Activated CD4-positive, alpha-beta memory T cell treated with anti-CD3 and anti-CD28 coated beads, Interleukin-2, amount 10 ng/mL, durations not matched to agents 7 days and 5 days (primary cell): ENCODE results near the gene PDK2. TPM values are rescaled to one million over a fixed set of nuclear protein-coding genes. Genes with fewer than 3 reads are reported as not detected.

Experiments
- CTCF ChIA-PET: fragments of 350-600 bp; sonication (Branson Sonifier 250); formaldehyde crosslinking; loops from one replicate; lab custom pipeline; 2021; ENCODE audit warnings: antibody characterized with exemption, inconsistent platforms; lab: Charles Lee
- POLR2A ChIA-PET: fragments of 350-600 bp; sonication (Branson Sonifier 250); formaldehyde crosslinking; loops from one replicate; lab custom pipeline; 2021; ENCODE audit warnings: antibody characterized with exemption; lab: Charles Lee
- DNase-seq: peaks from one replicate; pipeline ENCODE4 v3.0.0-alpha.2; 2020
- H3K27ac Mint-ChIP-seq: one replicate; pipeline ENCODE4 v1.8.0; 2021; ENCODE audit warnings: mild to moderate bottlenecking, mixed read lengths
- H3K27me3 Mint-ChIP-seq: one replicate; pipeline ENCODE4 v1.8.0; 2021; ENCODE audit warnings: mixed read lengths
- H3K36me3 Mint-ChIP-seq: one replicate; pipeline ENCODE4 v1.8.0; 2021; ENCODE audit warnings: low read depth, mixed read lengths
- H3K4me1 Mint-ChIP-seq: one replicate; pipeline ENCODE4 v1.8.0; 2021; ENCODE audit warnings: mixed read lengths
- H3K4me3 Mint-ChIP-seq: one replicate; pipeline ENCODE4 v1.8.0; 2021; ENCODE audit warnings: mild to moderate bottlenecking, mixed read lengths
- H3K9me3 Mint-ChIP-seq: one replicate; pipeline ENCODE4 v1.8.0; 2021; ENCODE audit warnings: mixed read lengths
- total RNA-seq, 2 experiments: library from RNA; stranded (reverse); gene quantifications; one replicate each; pipeline ENCODE4 v1.2.3, GENCODE V29; 2021

Gene PDK2
- total RNA-seq, 2 experiments from 2014 or later = 19.6 to 23.4 TPM

DNA sequence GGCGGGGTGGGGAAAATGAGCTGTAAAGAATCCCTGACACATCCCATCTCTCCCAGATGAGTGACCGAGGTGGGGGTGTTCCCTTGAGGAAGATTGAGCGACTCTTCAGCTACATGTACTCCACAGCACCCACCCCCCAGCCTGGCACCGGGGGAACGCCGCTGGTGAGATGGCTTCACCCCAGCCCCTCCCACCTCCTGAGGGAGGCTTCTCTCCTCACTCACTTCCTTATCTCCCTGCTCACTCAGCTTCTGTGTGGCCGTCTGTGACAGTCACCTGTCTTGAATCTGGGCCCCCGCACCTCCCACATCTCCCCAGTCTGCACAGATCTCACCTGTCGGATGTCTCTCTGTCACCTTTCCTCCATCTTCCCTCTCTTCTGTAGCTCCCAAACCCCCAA lies 13.4 kb downstream of the PDK2 start:
- H3K9me3 Mint-ChIP-seq = no peaks in the 10 kb centered on the region
- H3K27ac Mint-ChIP-seq = no peak overlapping the region
- no peaks in the 10 kb centered on the region for H3K4me1 Mint-ChIP-seq
- H3K36me3 Mint-ChIP-seq = no peaks in the 10 kb centered on the region
- ChIA-PET CTCF (interaction anchor here (0.9 to 1.8 kb wide), 3 partner anchors 10 to 92 kb away, joined by 3 to 7 read pairs (median 3); no protein-coding TSS in a partner anchor), POLR2A (interaction anchor here (1.7 kb wide), 1 partner anchor 14 kb away, joined by 5 read pairs; no protein-coding TSS in a partner anchor)
- no peak overlapping the region for H3K4me3 Mint-ChIP-seq
- no peak for DNase-seq
- no peaks in the 10 kb centered on the region for H3K27me3 Mint-ChIP-seq

DNA sequence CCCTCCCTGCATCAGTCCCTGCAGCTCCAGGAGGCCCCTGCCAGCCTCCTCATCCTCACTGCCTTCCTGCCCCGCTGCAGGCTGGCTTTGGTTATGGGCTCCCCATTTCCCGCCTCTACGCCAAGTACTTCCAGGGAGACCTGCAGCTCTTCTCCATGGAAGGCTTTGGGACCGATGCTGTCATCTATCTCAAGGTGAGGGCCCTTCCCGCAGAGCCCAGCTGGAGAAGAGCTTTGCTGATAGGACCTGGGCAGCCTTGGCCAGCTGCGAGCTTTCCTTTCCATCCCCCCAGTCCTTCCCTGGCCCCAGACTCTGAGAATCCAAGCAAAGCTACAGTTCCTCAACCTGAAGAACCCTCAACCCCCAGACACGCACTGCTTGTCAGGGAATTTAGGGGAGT lies 14.1 kb downstream of the PDK2 start:
- no peak for DNase-seq
- no peak overlapping the region for H3K4me3 Mint-ChIP-seq
- H3K36me3 Mint-ChIP-seq = no peaks in the 10 kb centered on the region
- H3K27ac Mint-ChIP-seq = no peak overlapping the region
- POLR2A ChIA-PET = no interaction called here
- H3K4me1 Mint-ChIP-seq = no peaks in the 10 kb centered on the region
- CTCF ChIA-PET = interaction anchor here (0.9 to 1.8 kb wide), 3 partner anchors 10 to 91 kb away, joined by 3 to 7 read pairs (median 3); no protein-coding TSS in a partner anchor
- H3K9me3 Mint-ChIP-seq = no peaks in the 10 kb centered on the region
- no peaks in the 10 kb centered on the region for H3K27me3 Mint-ChIP-seq

DNA sequence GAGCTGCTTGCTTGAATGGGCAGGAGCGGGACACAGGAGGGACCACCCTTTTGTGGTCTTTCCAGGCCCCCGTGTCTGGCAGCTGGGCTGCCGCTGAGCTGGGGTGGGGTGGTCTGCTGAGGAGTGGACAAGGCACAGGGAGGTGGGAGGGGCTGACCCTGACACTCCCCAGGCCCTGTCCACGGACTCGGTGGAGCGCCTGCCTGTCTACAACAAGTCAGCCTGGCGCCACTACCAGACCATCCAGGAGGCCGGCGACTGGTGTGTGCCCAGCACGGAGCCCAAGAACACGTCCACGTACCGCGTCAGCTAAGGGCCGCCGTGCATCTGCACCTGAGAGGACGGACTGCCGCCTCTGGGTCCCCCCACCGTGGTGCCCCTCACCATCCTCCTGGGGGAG lies 14.6 kb downstream of the PDK2 start:
- Mint-ChIP-seq H3K4me1 (no peaks in the 10 kb centered on the region), H3K27me3 (no peaks in the 10 kb centered on the region), H3K4me3 (no peak overlapping the region), H3K27ac (no peak overlapping the region), H3K9me3 (no peaks in the 10 kb centered on the region), H3K36me3 (no peaks in the 10 kb centered on the region)
- POLR2A ChIA-PET = no interaction called here
- CTCF ChIA-PET = no interaction called here
- DNase-seq = no peak

DNA sequence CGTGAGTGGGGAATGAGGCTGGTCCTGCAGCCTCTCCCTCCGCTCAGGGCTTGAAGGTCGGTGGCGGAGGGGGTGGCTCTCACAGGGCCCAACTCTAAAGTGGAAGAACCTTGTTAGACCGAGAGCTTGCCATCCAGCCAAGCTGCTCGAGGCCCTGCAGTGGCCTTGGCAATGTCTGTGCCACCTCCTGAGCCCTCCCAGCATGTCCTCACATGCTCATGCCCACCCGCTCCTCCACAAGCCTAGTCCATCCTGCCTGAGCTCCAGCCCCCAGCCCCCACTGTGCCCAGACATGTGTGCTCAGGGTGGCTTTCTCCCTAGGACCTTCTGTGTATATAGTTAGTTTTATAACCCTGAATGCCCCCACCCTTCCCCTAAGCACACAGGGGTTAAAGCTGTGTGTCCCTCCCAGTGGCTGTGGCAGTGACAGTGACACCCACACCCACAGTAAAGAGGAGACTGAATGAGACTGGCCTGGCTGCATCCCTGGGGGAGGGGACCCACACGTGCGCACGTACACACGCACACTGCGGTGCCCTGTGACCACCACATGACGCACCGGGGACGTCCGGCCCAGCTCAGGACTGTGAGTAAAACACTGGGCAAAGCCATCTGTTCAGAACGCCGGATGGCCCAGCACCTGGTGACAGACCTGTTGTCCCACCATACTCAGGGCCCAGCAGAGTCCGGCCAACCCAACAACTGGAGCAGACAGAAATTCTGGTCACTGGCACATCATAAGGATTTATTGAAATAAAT lies 15.6 kb downstream of the PDK2 start:
- H3K27me3 Mint-ChIP-seq = peaks cover 7% of the 10 kb centered on the region
- no peak overlapping the region for H3K27ac Mint-ChIP-seq
- POLR2A ChIA-PET = no interaction called here
- no peak for DNase-seq
- no peaks in the 10 kb centered on the region for H3K9me3 Mint-ChIP-seq
- no peaks in the 10 kb centered on the region for H3K4me1 Mint-ChIP-seq
- no peak overlapping the region for H3K4me3 Mint-ChIP-seq
- CTCF ChIA-PET = no interaction called here
- no peaks in the 10 kb centered on the region for H3K36me3 Mint-ChIP-seq

DNA sequence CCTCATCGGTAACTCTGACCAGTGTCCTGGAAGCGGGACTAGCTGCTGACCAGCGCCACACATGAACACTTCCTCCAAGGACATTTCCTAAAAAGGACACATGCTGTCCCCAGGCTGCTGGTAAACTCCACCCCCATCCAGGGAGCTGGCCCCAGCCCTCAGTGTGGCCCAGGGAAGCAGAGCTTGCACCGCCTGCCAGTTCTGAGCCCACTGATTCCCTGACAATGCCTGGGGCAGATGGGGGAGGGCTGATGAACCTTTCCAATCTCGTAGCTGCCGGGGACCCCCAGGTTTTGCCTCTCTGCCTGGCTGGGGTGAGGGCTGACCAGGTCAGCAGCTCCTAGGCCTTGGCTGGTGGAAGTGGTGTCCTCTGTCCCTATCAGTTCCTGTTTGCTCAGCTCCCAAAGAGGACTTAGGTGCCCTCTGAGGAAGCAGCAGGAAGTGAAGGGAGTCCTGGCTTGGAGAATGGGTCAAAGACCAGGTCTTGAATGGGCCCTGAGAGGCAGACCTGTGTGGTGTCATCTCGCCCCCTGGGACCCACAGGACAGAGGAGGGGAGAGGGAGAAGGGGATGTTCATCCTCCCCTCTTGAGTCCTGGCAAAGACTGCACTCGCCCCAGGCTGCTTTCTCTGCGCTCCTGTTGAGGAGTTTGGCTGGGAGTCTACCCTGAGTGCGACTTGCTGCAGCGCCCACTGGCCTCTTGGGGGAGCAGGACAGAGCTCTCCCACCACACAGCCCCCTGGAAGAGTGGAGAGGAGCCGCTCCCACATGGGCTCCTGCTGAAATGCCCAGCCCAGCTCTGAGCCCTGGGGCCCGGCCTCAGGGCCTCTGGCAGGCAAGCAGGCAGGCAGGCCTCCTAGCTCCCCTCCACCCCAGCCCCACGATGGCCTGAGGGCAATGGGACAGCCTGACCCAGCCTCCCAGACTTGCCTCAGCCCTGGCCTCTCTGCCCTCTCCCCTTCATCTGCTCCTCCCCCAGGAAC lies 16.8 kb downstream of the PDK2 start:
- Mint-ChIP-seq H3K4me3 (no peak overlapping the region), H3K36me3 (no peaks in the 10 kb centered on the region), H3K9me3 (no peaks in the 10 kb centered on the region), H3K27me3 (peaks cover 17% of the 10 kb centered on the region), H3K4me1 (peaks cover 4% of the 10 kb centered on the region), H3K27ac (no peak overlapping the region)
- CTCF ChIA-PET = interaction anchor here (0.7 kb wide), 1 partner anchor 24 kb away, joined by 3 read pairs; no protein-coding TSS in a partner anchor
- POLR2A ChIA-PET = interaction anchor here (1.1 to 1.2 kb wide), 2 partner anchors 11 to 39 kb away, joined by 3 to 5 read pairs; partner anchors contain the start of gene PPP1R9B
- no peak for DNase-seq

DNA sequence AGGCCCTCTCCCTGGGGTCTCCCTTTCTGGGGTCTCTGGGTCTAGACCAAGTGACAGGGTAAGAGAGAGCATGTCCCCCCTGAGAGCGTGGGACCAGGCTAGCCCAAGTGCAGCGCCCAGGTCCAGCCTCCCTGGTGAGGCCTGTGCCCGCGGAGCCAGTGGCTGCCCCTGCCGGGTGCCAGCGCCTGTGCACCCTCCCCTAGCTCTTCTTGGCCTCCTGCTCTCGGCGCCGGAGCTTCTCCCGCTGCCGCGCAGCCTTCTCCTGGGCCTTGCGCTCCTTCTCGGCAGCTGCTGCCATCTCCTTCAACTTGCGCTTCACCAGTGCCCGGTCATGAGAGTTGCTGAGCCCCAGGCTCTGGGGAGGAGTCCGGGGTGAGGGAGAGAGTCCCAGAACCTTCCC lies 17.5 kb downstream of the PDK2 start:
- H3K27ac Mint-ChIP-seq = no peak overlapping the region
- no peak for DNase-seq
- no peak overlapping the region for H3K4me3 Mint-ChIP-seq
- H3K4me1 Mint-ChIP-seq = peaks cover 7% of the 10 kb centered on the region
- ChIA-PET CTCF (interaction anchor here (1.0 kb wide), 1 partner anchor 10 kb away, joined by 4 read pairs; no protein-coding TSS in a partner anchor), POLR2A (interaction anchor here (1.1 to 1.2 kb wide), 2 partner anchors 10 to 38 kb away, joined by 3 to 5 read pairs; partner anchors contain the start of gene PPP1R9B)
- H3K36me3 Mint-ChIP-seq = no peaks in the 10 kb centered on the region
- peaks cover 21% of the 10 kb centered on the region for H3K27me3 Mint-ChIP-seq
- H3K9me3 Mint-ChIP-seq = no peaks in the 10 kb centered on the region

DNA sequence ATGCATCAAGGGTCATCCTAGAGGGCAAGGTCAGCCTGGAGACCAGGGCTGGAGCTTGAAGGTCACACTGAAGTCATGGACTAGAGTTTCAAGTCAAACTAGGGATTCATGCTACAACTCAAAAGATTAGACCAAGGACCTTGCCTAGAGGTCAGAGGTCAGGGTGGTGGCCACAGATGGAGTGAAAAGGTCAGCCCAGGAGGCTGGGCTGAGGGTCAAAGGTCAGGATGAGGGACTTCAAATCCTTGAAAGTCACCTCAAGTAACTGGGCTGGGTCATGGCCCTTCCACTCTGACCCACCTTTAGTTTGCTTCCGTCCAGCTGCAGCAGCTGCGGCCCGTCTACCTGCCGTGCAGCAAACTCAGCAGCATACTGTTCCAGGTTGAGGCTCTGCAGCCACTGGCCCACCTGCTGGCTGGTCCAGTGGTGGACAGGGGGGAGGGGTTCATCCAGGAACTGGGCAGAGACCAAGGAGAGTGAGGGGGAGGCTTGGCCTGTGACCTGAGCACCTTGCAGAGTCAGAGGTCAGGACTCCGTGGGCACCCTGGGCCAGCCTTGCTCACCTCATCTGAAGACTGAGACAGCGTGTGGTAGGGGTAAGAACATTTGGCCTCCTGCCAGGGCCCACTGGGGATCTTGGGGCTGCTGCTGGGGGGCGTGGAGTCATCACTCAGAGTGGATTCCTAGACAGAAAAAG lies 18.6 kb downstream of the PDK2 start:
- Mint-ChIP-seq H3K4me3 (no peak overlapping the region), H3K9me3 (no peaks in the 10 kb centered on the region), H3K27ac (no peak overlapping the region), H3K4me1 (peaks cover 7% of the 10 kb centered on the region), H3K27me3 (peaks cover 30% of the 10 kb centered on the region), H3K36me3 (no peaks in the 10 kb centered on the region)
- POLR2A ChIA-PET = interaction anchor here (1.2 kb wide), 1 partner anchor 9 kb away, joined by 5 read pairs; no protein-coding TSS in a partner anchor
- no peak for DNase-seq
- CTCF ChIA-PET = interaction anchor here (0.7 to 5.3 kb wide), 8 partner anchors 9 to 158 kb away, joined by 3 to 48 read pairs (median 4); partner anchors contain the start of gene PDK2

DNA sequence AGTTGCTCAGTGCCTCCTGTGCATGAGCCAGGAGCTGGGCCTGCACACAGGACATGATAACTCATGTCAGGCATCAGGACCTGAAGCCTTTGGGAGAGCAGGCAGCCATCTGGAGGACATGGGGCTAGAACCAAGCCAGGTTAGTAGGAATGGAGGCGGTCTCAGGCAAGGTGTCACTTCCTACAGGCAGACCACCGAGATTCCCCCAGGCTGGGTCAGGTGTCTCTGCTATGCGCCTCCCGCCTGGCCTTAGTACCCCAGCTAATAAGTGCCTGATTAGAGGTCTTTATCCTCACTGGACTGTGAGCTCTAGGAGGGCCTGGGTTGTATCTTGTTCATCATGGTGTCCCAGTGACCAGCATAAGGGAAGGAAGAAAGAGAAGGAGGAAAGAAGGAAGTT lies 19.2 kb downstream of the PDK2 start:
- H3K4me1 Mint-ChIP-seq = peaks cover 7% of the 10 kb centered on the region
- no peaks in the 10 kb centered on the region for H3K9me3 Mint-ChIP-seq
- no peak for DNase-seq
- no peak overlapping the region for H3K4me3 Mint-ChIP-seq
- no peak overlapping the region for H3K27ac Mint-ChIP-seq
- CTCF ChIA-PET = interaction anchor here (0.7 to 5.3 kb wide), 12 partner anchors 8 to 183 kb away, joined by 3 to 48 read pairs (median 4); partner anchors contain the start of gene PDK2
- POLR2A ChIA-PET = interaction anchor here (0.9 kb wide), 1 partner anchor 25 kb away, joined by 3 read pairs; no protein-coding TSS in a partner anchor
- peaks cover 34% of the 10 kb centered on the region for H3K27me3 Mint-ChIP-seq
- no peaks in the 10 kb centered on the region for H3K36me3 Mint-ChIP-seq

DNA sequence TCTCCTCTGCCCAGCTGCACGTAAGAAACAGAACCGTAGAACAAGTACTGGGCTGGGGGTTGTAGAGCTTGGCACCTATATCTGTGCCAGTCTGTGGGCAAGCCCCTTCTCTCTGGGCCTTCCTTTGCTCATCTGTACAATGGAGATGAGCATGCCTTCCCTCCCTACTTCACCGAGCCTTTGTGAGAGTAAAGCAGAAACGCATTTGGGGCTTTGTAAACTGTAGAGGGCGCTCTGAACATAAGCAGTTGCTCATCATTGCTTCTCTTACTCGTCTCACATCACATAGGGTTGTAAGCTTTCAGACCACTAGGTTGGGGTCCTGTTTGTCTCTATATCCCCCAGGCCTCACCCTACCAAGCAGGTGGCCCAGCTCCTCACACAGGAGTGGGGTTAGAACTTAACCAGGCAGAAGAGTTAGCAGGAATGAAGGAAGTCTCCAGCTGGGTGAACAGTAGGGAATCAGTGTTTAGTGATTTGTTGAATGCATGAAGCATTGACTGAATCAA lies 19.8 kb downstream of the PDK2 start:
- Mint-ChIP-seq H3K27me3 (peaks cover 39% of the 10 kb centered on the region), H3K4me3 (no peak overlapping the region), H3K27ac (no peak overlapping the region), H3K36me3 (no peaks in the 10 kb centered on the region), H3K4me1 (peaks cover 7% of the 10 kb centered on the region), H3K9me3 (no peaks in the 10 kb centered on the region)
- POLR2A ChIA-PET = interaction anchor here (0.9 to 1.3 kb wide), 2 partner anchors 24 to 46 kb away, joined by 3 read pairs; no protein-coding TSS in a partner anchor
- CTCF ChIA-PET = interaction anchor here (0.7 to 5.3 kb wide), 13 partner anchors 8 to 182 kb away, joined by 3 to 48 read pairs (median 4); partner anchors contain the start of genes COL1A1 and PDK2
- DNase-seq = peak; percentile 56

DNA sequence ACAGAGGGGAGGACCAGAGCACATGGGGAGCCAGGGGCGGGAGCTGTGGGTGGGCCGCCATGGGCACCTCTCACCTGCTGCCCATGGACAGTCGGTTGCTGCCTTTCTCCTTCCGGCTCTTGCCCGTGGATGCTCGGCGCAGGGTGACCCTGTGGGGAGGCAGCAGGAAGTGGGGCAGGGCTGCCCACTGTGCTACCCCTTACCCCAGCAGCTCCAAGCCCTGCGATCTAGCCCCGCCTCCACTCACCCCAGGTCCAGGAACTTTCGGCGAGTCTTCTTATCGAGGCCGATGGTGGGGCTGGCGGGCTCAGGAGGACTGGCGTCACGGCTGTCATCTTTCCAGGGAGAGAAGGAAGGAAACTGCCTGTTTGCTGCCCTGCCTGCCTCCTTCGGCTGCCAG lies 20.6 kb downstream of the PDK2 start:
- Mint-ChIP-seq H3K27me3 (peaks cover 48% of the 10 kb centered on the region), H3K36me3 (no peaks in the 10 kb centered on the region), H3K4me1 (peaks cover 7% of the 10 kb centered on the region), H3K27ac (peak overlapping the region; percentile 7), H3K4me3 (no peak overlapping the region), H3K9me3 (no peaks in the 10 kb centered on the region)
- no peak for DNase-seq
- ChIA-PET CTCF (interaction anchor here (0.7 to 5.3 kb wide), 6 partner anchors 22 to 86 kb away, joined by 3 to 48 read pairs (median 10); partner anchors contain the start of genes COL1A1 and PDK2), POLR2A (interaction anchor here (0.8 to 1.3 kb wide), 2 partner anchors 14 to 45 kb away, joined by 3 read pairs; partner anchors contain the start of gene SAMD14)

DNA sequence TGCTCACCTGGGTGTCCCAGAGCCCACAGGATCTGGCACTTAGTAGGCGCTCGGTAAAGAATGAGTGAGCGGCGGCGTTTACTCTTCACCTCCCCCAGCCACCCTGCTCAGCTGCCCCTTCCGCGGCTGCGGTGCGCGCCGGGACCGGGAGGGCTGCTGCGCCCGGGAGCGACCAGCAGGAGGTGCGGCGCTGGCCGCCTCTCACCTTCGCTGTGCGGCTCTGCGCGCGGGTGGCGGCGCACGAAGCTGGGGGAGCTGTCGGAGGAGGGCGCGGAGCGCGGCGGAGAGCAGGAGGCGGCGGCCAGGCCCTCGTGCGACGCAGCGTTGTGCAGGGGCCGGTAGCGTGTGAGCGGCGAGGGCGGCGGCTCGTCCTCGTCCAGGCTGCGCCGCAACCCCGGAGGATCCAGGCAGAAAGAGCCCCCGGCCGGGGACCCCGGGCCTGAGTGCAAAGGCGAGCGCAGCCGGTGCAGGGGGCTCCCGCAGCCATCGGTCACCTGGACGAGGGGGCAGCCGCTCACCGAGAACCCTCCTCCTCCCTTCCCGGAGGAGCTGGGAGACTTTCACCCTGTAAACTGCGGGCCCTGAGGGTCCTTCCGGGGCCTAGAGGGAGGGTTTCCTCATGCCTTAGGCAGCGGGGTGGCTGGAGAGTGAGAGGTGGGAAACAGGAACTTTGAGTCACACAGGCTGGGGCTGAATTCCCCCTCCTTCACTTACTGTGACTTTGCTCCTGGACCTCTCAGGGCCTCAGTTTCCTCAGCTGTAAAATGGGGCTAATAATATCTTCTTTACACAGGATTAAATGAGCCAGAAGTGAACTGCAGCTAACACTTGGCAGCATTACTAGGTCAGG lies 22.3 kb downstream of the PDK2 start:
- Mint-ChIP-seq H3K36me3 (no peaks in the 10 kb centered on the region), H3K4me3 (no peak overlapping the region), H3K27ac (no peak overlapping the region), H3K27me3 (peaks cover 56% of the 10 kb centered on the region), H3K4me1 (peaks cover 7% of the 10 kb centered on the region), H3K9me3 (no peaks in the 10 kb centered on the region)
- CTCF ChIA-PET = interaction anchor here (0.6 to 5.3 kb wide), 16 partner anchors 10 to 180 kb away, joined by 3 to 48 read pairs (median 4); partner anchors contain the start of genes PDK2 and SAMD14
- peak; percentile 63 for DNase-seq
- POLR2A ChIA-PET = interaction anchor here (0.9 to 1.6 kb wide), 3 partner anchors 15 to 32 kb away, joined by 3 to 4 read pairs (median 4); no protein-coding TSS in a partner anchor
